K562 (cell line): ENCODE data around the gene MMP17. TPM values are rescaled to one million over a fixed set of nuclear protein-coding genes. Genes with fewer than 3 reads are reported as not detected.

Experiments
- ATAC-seq: fragments of 200-7000 bp; cut with Tn5 transposase; 3 replicates; pipeline ENCODE4 v1.9.1; 2020; ENCODE audit warnings: moderate library complexity
- BruUV-seq: library from RNA; stranded (reverse); fragments of 400-500 nt; replicated peaks from 2 replicates; lab custom pipeline; 2021; lab: Mats Ljungman, UMichigan
- CTCF ChIA-PET: fragments of 300-600 bp; formaldehyde crosslinking; extraction: SDS; loops from one replicate; lab custom pipeline; 2021; ENCODE audit warnings: low intra/inter-chr PET ratio; lab: Yijun Ruan, JAX
- POLR2A ChIA-PET: fragments of 300-600, 350-650 bp; sonication (Branson Sonifier 250); formaldehyde crosslinking; extraction: SDS; loops from one replicate; lab custom pipeline; 2021; ENCODE audit warnings: antibody characterized with exemption, inconsistent platforms; lab: Yijun Ruan, JAX
- DNase-seq, 4 experiments: peaks; one replicate each; pipeline versions ENCODE4 v3.0.0 to v3.0.0-alpha.2; 2011 to 2018; ENCODE audit warnings: low spot score in 3 of 4, mixed read lengths in 3 of 4; ENCODE audit errors: extremely low read depth in 1 of 4
- FAIRE-seq: peaks from 2 replicates; lab custom pipeline; 2011; peaks lifted over from hg19 to GRCh38; lab: Jason Lieb, UNC
- H2AFZ ChIP-seq: 2 replicates; pipeline ENCODE4 v1.6.0; 2011; ENCODE audit warnings: low read depth, low read length, control low read depth, inconsistent platforms
- H3K27ac ChIP-seq: fragments of 200-600 bp; 3 replicates; pipeline ENCODE4 v1.8.0; 2011; ENCODE audit warnings: low read depth, mild to moderate bottlenecking, control low read depth, inconsistent platforms, low read length, moderate library complexity, mixed read lengths; ENCODE audit errors: extremely low read depth
- H3K27me3 ChIP-seq, 2 experiments: fragments of 300-600 bp in 1 of 2; 2 replicates in 1 of 2; 3 replicates in 1 of 2; pipeline versions ENCODE4 v1.6.0 to v1.8.0; 2011; ENCODE audit warnings: inconsistent platforms in 2 of 2, low read length in 2 of 2, mild to moderate bottlenecking in 1 of 2, mixed read lengths in 1 of 2, moderate library complexity in 1 of 2; ENCODE audit not compliant: control insufficient read depth in 2 of 2, insufficient read depth in 2 of 2
- H3K36me3 ChIP-seq: fragments of 300-600 bp; 3 replicates; pipeline ENCODE4 v1.8.0; 2011; ENCODE audit warnings: mild to moderate bottlenecking, low read length, inconsistent platforms; ENCODE audit not compliant: control insufficient read depth, insufficient read depth
- H3K4me1 ChIP-seq, 2 experiments: fragments of 200-600 bp in 1 of 2; replicated peaks in 1 of 2; 2 replicates in 1 of 2; 3 replicates in 1 of 2; pipeline versions ENCODE4 v1.5.1 to v1.8.0; 2011; ENCODE audit warnings: inconsistent platforms in 2 of 2, low read length in 2 of 2, mild to moderate bottlenecking in 1 of 2, mixed read lengths in 1 of 2, moderate library complexity in 1 of 2; ENCODE audit not compliant: control insufficient read depth in 2 of 2, insufficient read depth in 2 of 2
- H3K4me2 ChIP-seq: 2 replicates; pipeline ENCODE4 v1.6.1; 2011; ENCODE audit warnings: low read length, control low read depth, inconsistent platforms, mixed read lengths; ENCODE audit not compliant: insufficient read depth
- H3K4me3 ChIP-seq: fragments of 200-600 bp; sonication (generic), shearing (Covaris generic); 2 replicates; pipeline ENCODE4 v1.5.1; 2016; ENCODE audit warnings: control low read depth, inconsistent platforms
- H3K79me2 ChIP-seq: fragments of 200-600 bp; 3 replicates; pipeline ENCODE4 v1.8.0; 2011; ENCODE audit warnings: low read length, inconsistent platforms; ENCODE audit not compliant: control insufficient read depth, insufficient read depth
- H3K9ac ChIP-seq, 2 experiments: 2 replicates each; pipeline versions ENCODE4 v1.6.0 to v1.6.1; 2011; ENCODE audit warnings: low read depth in 2 of 2, low read length in 2 of 2, control low read depth in 1 of 2, inconsistent platforms in 1 of 2, mild to moderate bottlenecking in 1 of 2, mixed read lengths in 1 of 2; ENCODE audit not compliant: insufficient read depth in 1 of 2
- H3K9me1 ChIP-seq: one replicate; pipeline ENCODE4 v1.6.0; 2011; ENCODE audit warnings: inconsistent platforms, mild to moderate bottlenecking, low read length, moderate library complexity; ENCODE audit not compliant: control insufficient read depth, insufficient read depth
- H3K9me3 ChIP-seq: replicated peaks from 2 replicates; pipeline ENCODE4 v1.5.1; 2011; ENCODE audit warnings: low read depth, low read length, inconsistent platforms; ENCODE audit not compliant: control insufficient read depth, insufficient read depth
- H4K20me1 ChIP-seq: replicated peaks from 2 replicates; pipeline ENCODE4 v1.6.1; 2011; ENCODE audit warnings: low read length, inconsistent platforms, mixed read lengths; ENCODE audit not compliant: control insufficient read depth, insufficient read depth
- FOSL1 ChIP-seq: fragments of 200-800 bp; sonication (Bioruptor generic); conservative IDR thresholded peaks from 2 replicates; pipeline ENCODE4 v1.6.1; 2016; ENCODE audit warnings: missing genetic modification characterization, missing compliant biosample characterization
- ZBTB33 ChIP-seq: sonication (generic); formaldehyde crosslinking; IDR thresholded peaks from 2 replicates; pipeline ENCODE4 v1.8.1; 2023; ENCODE audit warnings: mild to moderate bottlenecking, missing genetic modification reagents
- ZNF431 ChIP-seq: sonication (generic); formaldehyde crosslinking; IDR thresholded peaks from 2 replicates; pipeline ENCODE4 v1.8.0; 2022; ENCODE audit warnings: mild to moderate bottlenecking, missing genetic modification reagents
- WGBS: fragments of 100-300 bp; shearing (Covaris generic); methylation state at CpG from one replicate; pipeline ENCODE4 v1.1.6; 2016; ENCODE audit warnings: low coverage, mixed read lengths; ENCODE audit not compliant: insufficient coverage; ENCODE audit errors: missing lambda C conversion rate; 5-methylcytosine and 5-hydroxymethylcytosine counted together
- in situ Hi-C: fragments of 300-500 bp; cut with MboI; formaldehyde crosslinking; loops from 4 replicates; pipeline ENCODE4 v1.15.0; 2018; ENCODE audit warnings: inconsistent platforms, mixed read lengths
- intact Hi-C: fragments of 100-400 bp; cut with micrococcal nuclease; formaldehyde crosslinking; loops from 2 replicates; pipeline ENCODE4 v1.14.2; 2022
- polyA plus RNA-seq, 8 experiments: library from polyadenylated mRNA; depleted of rRNA in 4 of 8; stranded (reverse) in 5 of 8; unstranded in 3 of 8; fragments of >200 nt; fragmentation: Nextera tagmentation in 2 of 8; fragmentation: Illumina TruSeq in 1 of 8; extraction: Ambion mirVana in 2 of 8; extraction: Trizol in 1 of 8; gene quantifications; 2 replicates each; pipeline versions ENCODE4 v1.2.1 to v1.2.3, GENCODE V29; 2011 to 2014; ENCODE audit warnings: inconsistent platforms in 1 of 8, missing spikeins in 1 of 8
- total RNA-seq, 7 experiments: library from RNA; depleted of rRNA in 6 of 7; stranded (reverse); fragments of >200 nt in 6 of 7; fragmentation: Illumina TruSeq in 2 of 7; extraction: Trizol in 2 of 7; gene quantifications; 2 replicates each; pipeline versions ENCODE4 v1.2.1 to v1.2.3, GENCODE V29; 2011 to 2021; ENCODE audit warnings: low replicate concordance in 1 of 7

The MMP17 gene
- total and polyA plus RNA-seq, 9 of the 15 experiments (the other 6 are each of a cell fraction or from before 2014, with no cell fraction given), result 1.1 to 21.2 (median 17.1) TPM; not detected in 2

- H2AFZ ChIP-seq, result no peak overlapping the region
- no peaks in the 10 kb centered on the region for H3K36me3 ChIP-seq
- intact Hi-C loops (no loop called here), in situ Hi-C loops (no loop called here)
- DNase-seq (no peak), FAIRE-seq (no peak), ATAC-seq (peak; percentile 56)
- ChIA-PET POLR2A (interaction anchor here (0.6 to 1.3 kb wide), 4 partner anchors 9 to 215 kb away, joined by 3 to 6 read pairs (median 4); no protein-coding TSS in a partner anchor), CTCF (no interaction called here)
- H3K9ac ChIP-seq, result peak overlapping the region in 1 of 2 experiments; percentile 11; a peak in 1 of 4 replicates
- H3K27me3 ChIP-seq, result no peaks in the 10 kb centered on the region
- no peak overlapping the region for H3K27ac ChIP-seq
- H3K4me3 ChIP-seq, result no peak overlapping the region
- H3K9me3 ChIP-seq, result no peaks in the 10 kb centered on the region
- H3K79me2 ChIP-seq, result no peaks in the 10 kb centered on the region
- BruUV-seq, result no TSS peak
- no peaks in the 10 kb centered on the region for H4K20me1 ChIP-seq
- no peaks in the 10 kb centered on the region for H3K9me1 ChIP-seq
- peaks cover 0 to 15% of the 10 kb centered on the region in 2 experiments; a peak in 2 of 5 replicates for H3K4me1 ChIP-seq
- WGBS, result 34% methylated on average over 20 of the region's 21 CpGs
- no peak overlapping the region for H3K4me2 ChIP-seq
- TF ChIP-seq ZBTB33 (CRISPR knock-in tag) (peak; percentile 15; the same call in 1 of the 2 replicates), FOSL1 (tag) (0 out of 2 replicates have a peak, but pooled peaks have one; percentile 24), ZNF431 (CRISPR knock-in tag) (no peak)
These were observed 44.2 kb downstream of the MMP17 start for GRCh38 chr12:131872154-131873051.
